Lung (tissue), 12 donors: ENCODE data around the gene WDR86. TPM values are rescaled to one million over a fixed set of nuclear protein-coding genes. Genes with fewer than 3 reads are reported as not detected.

ENCODE experiments used
- ATAC-seq: fragments of 200-7000 bp; cut with Tn5 transposase; one replicate; pipeline ENCODE4 v1.9.1; 2020; ENCODE audit warnings: moderate number of reproducible peaks; ENCODE audit not compliant: insufficient read depth, low FRiP score
- DNase-seq, 3 donors: peaks; one replicate each; pipeline ENCODE4 v3.0.0-alpha.2; 2013 to 2017
- H3K27ac ChIP-seq, 2 donors: one replicate each; pipeline ENCODE4 v1.5.1; 2013; ENCODE audit warnings: mild to moderate bottlenecking in 2 of 2, moderate library complexity in 2 of 2, control low read depth in 1 of 2, inconsistent platforms in 1 of 2, low read depth in 1 of 2, low read length in 1 of 2
- H3K27me3 ChIP-seq, 3 donors: one replicate each; pipeline ENCODE4 v1.5.1; 2013; ENCODE audit warnings: low read length in 2 of 3; ENCODE audit not compliant: control insufficient read depth in 3 of 3, insufficient read depth in 3 of 3
- H3K36me3 ChIP-seq, 4 donors: one replicate each; pipeline ENCODE4 v1.5.1; 2013; ENCODE audit warnings: low read length in 4 of 4, mild to moderate bottlenecking in 1 of 4, moderate library complexity in 1 of 4; ENCODE audit not compliant: control insufficient read depth in 4 of 4, insufficient read depth in 4 of 4
- H3K4me1 ChIP-seq, 5 donors: one replicate each; pipeline ENCODE4 v1.5.1; 2013; ENCODE audit warnings: low read length in 5 of 5, mild to moderate bottlenecking in 2 of 5, moderate library complexity in 1 of 5; ENCODE audit not compliant: control insufficient read depth in 5 of 5, insufficient read depth in 5 of 5
- H3K4me3 ChIP-seq: one replicate; pipeline ENCODE4 v1.5.1; 2013; ENCODE audit warnings: mild to moderate bottlenecking, control low read depth, moderate library complexity
- H3K9ac ChIP-seq, 2 donors: one replicate each; pipeline ENCODE4 v1.5.1; 2013; ENCODE audit warnings: low read length in 2 of 2, control low read depth in 1 of 2; ENCODE audit not compliant: insufficient read depth in 1 of 2
- H3K9me3 ChIP-seq, 4 donors: one replicate each; pipeline ENCODE4 v1.5.1; 2013; ENCODE audit warnings: low read length in 3 of 4, mild to moderate bottlenecking in 1 of 4, moderate library complexity in 1 of 4; ENCODE audit not compliant: control insufficient read depth in 4 of 4, insufficient read depth in 3 of 4
- CTCF ChIP-seq: IDR thresholded peaks from 2 replicates; pipeline ENCODE4 v1.5.1; 2012; ENCODE audit warnings: mild to moderate bottlenecking; ENCODE audit errors: control extremely low read depth, extremely low read depth
- WGBS, 2 donors: extraction: QIAGEN DNeasy Blood & Tissue Kit; methylation state at CpG; one replicate each; pipeline ENCODE4 v1.1.7; 2013; 5-methylcytosine and 5-hydroxymethylcytosine counted together
- polyA plus RNA-seq, 2 donors: library from polyadenylated mRNA; stranded (reverse); fragments of 200-250 nt; gene quantifications; one replicate each; pipeline ENCODE4 v1.2.1, GENCODE V29; 2013
- total RNA-seq, 2 donors: library from RNA; depleted of rRNA in 1 of 2; stranded (reverse); fragments of >200 nt in 1 of 2; gene quantifications; one replicate each; pipeline ENCODE4 v1.2.1, GENCODE V29; 2014 to 2021
- donor health status: control.
- donor health status: control.
- donor health status: Bipolar disorder and iron deficiency.
- donor health status: healthy.
- donor health status: DM: yes; HTN: yes; CAD: no.

WDR86 gene
- total and polyA plus RNA-seq, 4 donors = 0.81 to 19.7 (median 2.4) TPM

- no peak overlapping the region for H3K9ac ChIP-seq
- no peak overlapping the region for H3K4me3 ChIP-seq
- no peak for TF ChIP-seq CTCF
- H3K27ac ChIP-seq = no peak overlapping the region
- WGBS, 2 donors = 13 to 28% methylated on average over 7 of the region's 7 CpGs
- ATAC-seq (no peak), DNase-seq (no peak)
- H3K36me3 ChIP-seq = peaks cover 2 to 25% (median 7%) of the 10 kb centered on the region in 4 donors
- H3K27me3 ChIP-seq = peaks cover 0 to 12% (median 5%) of the 10 kb centered on the region in 3 donors
- H3K9me3 ChIP-seq = no peaks in the 10 kb centered on the region
- H3K4me1 ChIP-seq = peaks cover 0 to 13% (median 7%) of the 10 kb centered on the region in 5 donors
These were observed 28.8 kb downstream of the WDR86 start for GRCh38 chr7:151381098-151381347.

DNA sequence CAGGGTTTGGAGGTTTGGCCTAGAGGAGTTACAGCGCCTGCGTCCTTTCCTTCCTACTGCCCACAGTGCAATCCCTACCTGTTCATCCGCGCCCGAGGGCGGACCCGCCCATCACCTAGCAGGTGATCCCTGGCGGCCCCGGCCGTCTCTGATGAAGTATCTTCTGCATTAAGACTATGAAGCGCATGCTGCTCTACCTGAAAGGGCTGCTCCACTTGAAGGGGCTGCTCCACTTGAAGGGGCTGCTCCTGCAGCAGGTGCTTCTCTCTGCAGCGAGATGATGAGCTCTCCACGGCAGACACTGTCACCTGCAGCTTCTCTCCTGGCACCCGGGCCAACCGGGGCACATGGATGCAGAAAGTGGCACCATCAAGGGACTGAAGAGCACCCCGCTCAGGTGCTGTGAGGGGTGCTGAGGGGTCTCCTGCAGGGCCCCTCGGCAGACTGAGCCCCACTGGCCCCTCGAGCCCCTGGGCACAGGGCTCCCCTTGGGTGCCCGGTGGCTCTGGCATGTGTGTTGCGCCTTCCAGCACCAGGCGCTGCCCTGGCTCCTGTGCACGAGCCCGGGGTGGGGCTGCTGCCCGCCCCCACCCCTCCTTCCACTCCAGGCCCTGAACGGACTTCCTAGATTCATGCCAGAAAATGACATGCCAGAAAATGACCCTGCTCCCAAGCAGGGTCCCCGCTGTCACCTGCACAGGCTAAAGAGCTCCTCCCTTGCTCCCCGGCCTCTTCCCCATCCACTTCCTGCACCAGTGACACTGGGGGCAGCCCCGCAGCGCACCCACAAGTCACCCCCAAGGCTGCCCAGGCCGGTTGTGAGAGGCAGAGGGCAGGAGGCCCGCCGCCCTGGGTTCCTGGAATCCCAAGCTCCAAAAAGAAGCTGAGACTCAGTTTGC, 29.4 kb downstream of the WDR86 start:
- 80% methylated on average over 32 of the region's 32 CpGs for WGBS, 2 donors
- ATAC-seq = no peak
- H3K4me1 ChIP-seq = peaks cover 0 to 13% (median 7%) of the 10 kb centered on the region in 5 donors
- peaks cover 2 to 31% (median 10%) of the 10 kb centered on the region in 4 donors for H3K36me3 ChIP-seq
- peaks cover 0 to 12% (median 5%) of the 10 kb centered on the region in 3 donors for H3K27me3 ChIP-seq
- no peak overlapping the region for H3K9ac ChIP-seq
- no peak overlapping the region for H3K4me3 ChIP-seq
- DNase-seq = no peak
- H3K27ac ChIP-seq = no peak overlapping the region
- no peaks in the 10 kb centered on the region for H3K9me3 ChIP-seq
- TF ChIP-seq CTCF = no peak

DNA sequence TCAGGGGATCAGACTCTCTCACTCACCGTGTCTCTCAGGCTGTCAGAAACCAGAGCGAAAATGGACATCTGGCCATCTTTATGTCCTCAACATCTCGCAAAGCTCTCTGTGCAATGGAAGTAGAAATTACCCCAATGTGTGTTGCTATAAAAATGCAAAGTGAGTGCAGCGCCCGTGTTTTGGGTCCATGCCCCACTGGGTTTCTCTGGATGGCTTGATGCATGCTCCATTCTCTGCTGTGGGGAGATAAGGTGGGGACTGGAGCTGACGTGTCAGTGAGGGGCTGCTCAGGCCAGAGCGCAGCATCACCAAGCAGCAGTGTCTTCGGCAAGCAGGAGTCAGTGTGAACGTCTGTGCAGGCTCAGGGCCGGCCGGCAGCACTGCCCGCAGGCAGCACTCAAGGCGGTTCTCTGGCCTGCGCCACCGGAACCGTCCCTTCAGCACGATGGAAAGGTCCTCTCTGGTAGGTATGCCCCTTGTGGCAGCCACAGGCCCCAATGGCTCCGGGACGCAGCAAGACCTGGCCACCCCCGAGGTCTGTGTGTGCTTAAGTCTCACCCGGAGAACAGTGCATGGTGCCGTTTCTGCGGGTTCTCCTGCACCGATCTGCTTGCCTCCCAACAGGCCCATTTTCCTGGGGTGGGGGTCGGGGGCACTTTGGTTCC, 30.2 kb downstream of the WDR86 start:
- peaks cover 0 to 11% (median 7%) of the 10 kb centered on the region in 5 donors for H3K4me1 ChIP-seq
- H3K36me3 ChIP-seq = peaks cover 2 to 34% (median 12%) of the 10 kb centered on the region in 4 donors
- H3K27me3 ChIP-seq = peaks cover 0 to 12% (median 5%) of the 10 kb centered on the region in 3 donors
- H3K4me3 ChIP-seq = no peak overlapping the region
- H3K9me3 ChIP-seq = no peaks in the 10 kb centered on the region
- DNase-seq = no peak
- 93 to 94% methylated on average over 25 of the region's 25 CpGs for WGBS, 2 donors
- no peak overlapping the region for H3K27ac ChIP-seq
- no peak overlapping the region for H3K9ac ChIP-seq
- TF ChIP-seq CTCF = no peak
- ATAC-seq = no peak
